HG03469 (cell line): ENCODE results near the gene ZNF701.

Experiments used
- ATAC-seq: cut with Tn5 transposase; IDR thresholded peaks from one replicate; pipeline ENCODE4 v1.9.1; 2021; ENCODE audit warnings: mild to moderate bottlenecking, moderate library complexity, moderate number of reproducible peaks; ENCODE audit not compliant: unreplicated experiment

Gene ZNF701

GRCh38 chr19:52635786-52636570 lies 65.9 kb downstream of the ZNF701 start:
- no peak for ATAC-seq
